ENCODE measurements around the gene MAFF.

MAFF gene

GRCh38 chr22:38250643-38251340 is 49.0 kb downstream of the MAFF start:
- no peak for DNase-seq

- DNase-seq = no peak
Measured at GRCh38 chr22:38251341-38251692, 49.5 kb downstream of the MAFF start.

- no peak for DNase-seq
Measured at GRCh38 chr22:38255697-38256096, 53.9 kb downstream of the MAFF start.

GRCh38 chr22:38257181-38257580 is 55.4 kb downstream of the MAFF start:
- DNase-seq = no peak

- DNase-seq = no peak
Measured at GRCh38 chr22:38257650-38258250, 56.0 kb downstream of the MAFF start.

- no peak for DNase-seq
Measured at GRCh38 chr22:38258895-38259294, 57.1 kb downstream of the MAFF start.

- DNase-seq = no peak
Measured at GRCh38 chr22:38259370-38259769, 57.6 kb downstream of the MAFF start.

- no peak for DNase-seq
Measured at GRCh38 chr22:38260761-38261681, 59.2 kb downstream of the MAFF start.

GRCh38 chr22:38262051-38262795 is 60.4 kb downstream of the MAFF start:
- no peak for DNase-seq

GRCh38 chr22:38264322-38264843 is 62.6 kb downstream of the MAFF start:
- DNase-seq = no peak

Measured in NCI-H524 treated with DMSO at 0.1 percent for 48 hours (cell line).